Omental fat pad (tissue), 4 donors: ENCODE data around the gene FAU. TPM values are rescaled to one million over a fixed set of nuclear protein-coding genes. Genes with fewer than 3 reads are reported as not detected.
A peak's percentile ranks its signal among the peaks of the same experiment; 100 is the strongest.

Experiments used
- ATAC-seq: fragments of 150-250 bp; one replicate; pipeline ENCODE4 v1.9.1; 2016; ENCODE audit warnings: mild to moderate bottlenecking, moderate library complexity; ENCODE audit not compliant: low FRiP score
- DNase-seq: peaks from one replicate; pipeline ENCODE4 v3.0.0-alpha.2; 2019; ENCODE audit warnings: low spot score
- CTCF ChIP-seq, 3 donors: fragments of 450-650 bp; IDR thresholded peaks; one replicate each; pipeline ENCODE4 v1.5.1; 2016 to 2017; ENCODE audit warnings: antibody characterized with exemption in 3 of 3, mild to moderate bottlenecking in 3 of 3, moderate library complexity in 2 of 3
- total RNA-seq, 4 donors: library from RNA; depleted of rRNA; stranded (reverse); fragments of >200 nt; gene quantifications; one replicate each; pipeline ENCODE4 v1.1.0, GENCODE V29; 2016

The FAU gene
- total RNA-seq, 4 donors from 2014 or later = 612 to 842 (median 711) TPM

- ATAC-seq = no peak
- TF ChIP-seq CTCF (IDR thresholded peaks at IDR 0.05) = no peak
- DNase-seq = no peak
These were observed 13.8 kb upstream of the FAU start for GRCh38 chr11:65135633-65136145.

GRCh38 chr11:65134952-65135632 lies 13.2 kb upstream of the FAU start:
- TF ChIP-seq CTCF (IDR thresholded peaks at IDR 0.05) = no peak
- DNase-seq = peak; percentile 62
- ATAC-seq = peak; percentile 91

DNA sequence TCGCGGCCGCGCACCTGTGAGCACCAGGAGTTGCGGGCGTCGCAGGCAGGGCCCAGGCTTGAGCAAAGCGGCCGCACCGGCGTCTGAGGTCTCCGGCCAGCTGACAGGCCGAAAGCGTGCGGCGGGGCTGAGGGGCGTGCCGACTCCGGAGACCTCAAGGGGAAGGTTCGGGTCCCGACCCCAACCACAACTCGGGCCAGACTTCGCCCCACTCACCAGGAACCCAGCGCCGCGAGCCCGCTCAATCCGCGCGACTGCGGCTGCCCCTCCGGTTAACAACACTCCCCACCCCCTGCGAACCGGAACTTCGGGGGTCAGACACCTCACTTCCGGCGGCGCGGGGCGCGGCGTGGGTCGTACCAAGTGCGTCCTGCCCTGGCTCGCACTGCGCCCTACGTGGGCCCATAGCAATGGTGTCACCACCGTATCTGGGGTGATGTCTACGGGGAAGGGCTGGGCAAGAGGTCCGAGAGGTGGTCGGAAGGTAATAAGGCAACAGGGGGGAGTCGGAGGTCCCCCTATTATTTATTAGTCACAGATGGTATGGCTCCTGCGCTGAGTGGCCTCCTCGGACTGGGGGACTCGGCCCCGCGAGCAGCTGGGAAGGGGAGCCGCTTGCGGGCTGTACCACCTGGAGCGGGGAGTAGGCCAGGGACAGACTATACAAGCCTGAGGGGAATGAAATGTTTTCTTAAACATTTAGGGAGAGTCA lies 12.5 kb upstream of the FAU start, which contains the start of gene SYVN1:
Gene SYVN1 (minus strand): TSS at position 280 of the 712 bp plus-strand sequence. CDS start 918 bp downstream, outside the sequence.
- DNase-seq = peak; percentile 80
- peak; percentile 87 for ATAC-seq
- no peak for TF ChIP-seq CTCF (IDR thresholded peaks at IDR 0.05)

- no peak for TF ChIP-seq CTCF (IDR thresholded peaks at IDR 0.05)
- no peak for ATAC-seq
These were observed 11.8 kb upstream of the FAU start for GRCh38 chr11:65133724-65134123.

GRCh38 chr11:65132988-65133700 lies 11.2 kb upstream of the FAU start:
- no peak for TF ChIP-seq CTCF (IDR thresholded peaks at IDR 0.05)
- DNase-seq (no peak), ATAC-seq (no peak)

More at GRCh38 chr11:65133724-65134123, 11.8 kb upstream of the FAU start:
- DNase-seq = no peak

- ATAC-seq (no peak), DNase-seq (no peak)
These were observed 10.5 kb upstream of the FAU start for GRCh38 chr11:65132238-65132987.

More at GRCh38 chr11:65132238-65132987, 10.5 kb upstream of the FAU start:
- TF ChIP-seq CTCF (IDR thresholded peaks at IDR 0.05) = no peak
